ENCODE data around the gene KIF26B.

DNA sequence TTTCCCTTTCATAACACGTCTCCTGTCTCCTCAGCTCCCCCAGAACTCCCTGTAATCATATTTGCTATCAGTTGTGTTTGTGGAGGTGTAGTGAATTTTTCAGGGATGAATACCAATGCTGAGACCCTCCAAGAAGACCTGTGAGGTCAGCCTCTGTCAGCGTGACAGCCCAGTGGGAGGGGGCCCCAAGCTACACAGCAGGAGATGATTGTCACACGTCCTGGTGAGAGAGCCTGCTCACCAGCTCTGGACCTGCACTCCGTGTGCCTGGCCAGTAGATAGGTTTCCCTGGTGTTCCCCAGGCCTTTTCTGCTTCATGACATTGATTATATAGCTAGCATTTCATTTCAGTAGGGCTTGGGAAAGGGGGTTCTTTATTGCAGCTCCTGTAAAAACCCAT is 421.5 kb downstream of the KIF26B start:
- TF ChIP-seq HEYL (CRISPR knock-in tag; IDR thresholded peaks at IDR 0.05): no peak
- no peak for TF ChIP-seq ZFP36 (IDR thresholded peaks at IDR 0.05; ENCODE audit: borderline replicate concordance, partially characterized antibody)
- TF ChIP-seq, protein P1, sequence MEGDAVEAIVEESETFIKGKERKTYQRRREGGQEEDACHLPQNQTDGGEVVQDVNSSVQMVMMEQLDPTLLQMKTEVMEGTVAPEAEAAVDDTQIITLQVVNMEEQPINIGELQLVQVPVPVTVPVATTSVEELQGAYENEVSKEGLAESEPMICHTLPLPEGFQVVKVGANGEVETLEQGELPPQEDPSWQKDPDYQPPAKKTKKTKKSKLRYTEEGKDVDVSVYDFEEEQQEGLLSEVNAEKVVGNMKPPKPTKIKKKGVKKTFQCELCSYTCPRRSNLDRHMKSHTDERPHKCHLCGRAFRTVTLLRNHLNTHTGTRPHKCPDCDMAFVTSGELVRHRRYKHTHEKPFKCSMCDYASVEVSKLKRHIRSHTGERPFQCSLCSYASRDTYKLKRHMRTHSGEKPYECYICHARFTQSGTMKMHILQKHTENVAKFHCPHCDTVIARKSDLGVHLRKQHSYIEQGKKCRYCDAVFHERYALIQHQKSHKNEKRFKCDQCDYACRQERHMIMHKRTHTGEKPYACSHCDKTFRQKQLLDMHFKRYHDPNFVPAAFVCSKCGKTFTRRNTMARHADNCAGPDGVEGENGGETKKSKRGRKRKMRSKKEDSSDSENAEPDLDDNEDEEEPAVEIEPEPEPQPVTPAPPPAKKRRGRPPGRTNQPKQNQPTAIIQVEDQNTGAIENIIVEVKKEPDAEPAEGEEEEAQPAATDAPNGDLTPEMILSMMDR (IDR thresholded peaks at IDR 0.05): no peak
- TF ChIP-seq MAZ (IDR thresholded peaks at IDR 0.05; ENCODE audit: borderline replicate concordance, low read depth, low read length): no peak
- TF ChIP-seq, protein P2, sequence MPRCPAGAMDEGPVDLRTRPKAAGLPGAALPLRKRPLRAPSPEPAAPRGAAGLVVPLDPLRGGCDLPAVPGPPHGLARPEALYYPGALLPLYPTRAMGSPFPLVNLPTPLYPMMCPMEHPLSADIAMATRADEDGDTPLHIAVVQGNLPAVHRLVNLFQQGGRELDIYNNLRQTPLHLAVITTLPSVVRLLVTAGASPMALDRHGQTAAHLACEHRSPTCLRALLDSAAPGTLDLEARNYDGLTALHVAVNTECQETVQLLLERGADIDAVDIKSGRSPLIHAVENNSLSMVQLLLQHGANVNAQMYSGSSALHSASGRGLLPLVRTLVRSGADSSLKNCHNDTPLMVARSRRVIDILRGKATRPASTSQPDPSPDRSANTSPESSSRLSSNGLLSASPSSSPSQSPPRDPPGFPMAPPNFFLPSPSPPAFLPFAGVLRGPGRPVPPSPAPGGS (IDR thresholded peaks at IDR 0.05): no peak
- TF ChIP-seq TFCP2L1 (CRISPR knock-in tag; IDR thresholded peaks at IDR 0.05): no peak
- no peak for TF ChIP-seq POLR2A (IDR thresholded peaks at IDR 0.05; ENCODE audit: low read length)

All from A549 (cell line).